ENCODE results near the gene PTPRC. TPM values are rescaled to one million over a fixed set of nuclear protein-coding genes. Genes with fewer than 3 reads are reported as not detected.

Gene PTPRC
- total RNA-seq, 4 donors from 2014 or later, result 7.0 to 40.3 (median 10.0) TPM

DNA sequence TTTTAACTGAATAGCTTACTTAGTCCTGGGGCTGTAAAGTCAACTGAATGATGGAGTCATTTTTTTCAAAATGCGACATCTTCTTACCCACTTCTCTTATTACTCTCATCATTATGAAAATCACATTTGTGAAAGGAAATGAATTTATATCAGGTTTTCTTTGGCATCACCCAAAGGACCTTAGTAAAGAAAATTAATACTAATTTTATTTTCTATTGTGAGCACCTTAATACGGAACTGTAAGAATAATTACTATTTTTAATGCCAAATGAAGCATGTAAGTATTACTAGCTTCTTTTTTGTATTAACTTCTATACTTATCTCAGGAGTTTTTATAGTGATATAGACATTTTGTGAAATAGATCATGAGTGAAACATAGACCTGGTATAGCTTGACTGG lies 30.9 kb downstream of the PTPRC start:
- Histone ChIP-seq H3K36me3 (no peaks in the 10 kb centered on the region), H3K9me3 (no peaks in the 10 kb centered on the region), H3K4me3 (no peak overlapping the region), H3K4me1 (no peaks in the 10 kb centered on the region), H3K27me3 (no peaks in the 10 kb centered on the region), H3K27ac (replicated peaks in 1 of 4) (no peak overlapping the region)
- TF ChIP-seq EP300 (IDR thresholded peaks at IDR 0.05), result no peak
- TF ChIP-seq POLR2A (IDR thresholded peaks at IDR 0.05; ENCODE audit: low read depth), result no peak
- TF ChIP-seq CTCF (IDR thresholded peaks at IDR 0.05), result no peak
- no peak for TF ChIP-seq POLR2AphosphoS5 (IDR thresholded peaks at IDR 0.05)
- WGBS, result 67% methylated on average over 2 of the region's 2 CpGs
- no peak for DNase-seq (ENCODE audit: extremely low spot score)
- intact Hi-C loops (cut with DNase I), result no loop called here

DNA sequence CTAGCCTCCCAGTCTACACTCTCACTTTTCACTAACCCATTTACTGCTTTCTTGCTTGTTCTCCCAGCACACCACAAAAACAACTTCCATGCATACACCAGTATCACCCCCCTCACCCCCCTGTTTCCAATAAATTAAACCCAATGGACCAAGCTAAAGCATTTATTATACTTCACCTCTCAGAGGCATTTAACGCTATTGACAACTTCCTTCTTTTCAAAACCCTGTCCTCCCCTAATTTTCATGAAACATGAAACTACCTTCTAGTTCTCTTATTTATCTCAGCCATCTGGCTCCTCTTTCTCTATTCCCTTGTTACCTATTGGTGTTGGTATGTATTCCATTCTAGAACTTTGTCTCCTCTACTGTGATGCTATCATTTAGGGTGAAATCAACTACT lies 32.3 kb downstream of the PTPRC start:
- Histone ChIP-seq H3K4me1 (no peaks in the 10 kb centered on the region), H3K27me3 (no peaks in the 10 kb centered on the region), H3K36me3 (no peaks in the 10 kb centered on the region), H3K9me3 (no peaks in the 10 kb centered on the region), H3K27ac (replicated peaks in 1 of 4) (no peak overlapping the region), H3K4me3 (no peak overlapping the region)
- no peak for DNase-seq (ENCODE audit: extremely low spot score)
- WGBS, result 60% methylated on average over 1 of the region's 1 CpG
- no peak for TF ChIP-seq CTCF (IDR thresholded peaks at IDR 0.05)
- intact Hi-C loops (cut with DNase I), result no loop called here

GRCh38 chr1:198672124-198672523 lies 33.3 kb downstream of the PTPRC start:
- H3K36me3 ChIP-seq, result no peaks in the 10 kb centered on the region
- no peaks in the 10 kb centered on the region for H3K9me3 ChIP-seq
- TF ChIP-seq CTCF (IDR thresholded peaks at IDR 0.05) (no peak), POLR2A (IDR thresholded peaks at IDR 0.05; ENCODE audit: low read depth) (no peak), EP300 (IDR thresholded peaks at IDR 0.05) (no peak), POLR2AphosphoS5 (IDR thresholded peaks at IDR 0.05) (no peak)
- no peak overlapping the region for H3K4me3 ChIP-seq
- intact Hi-C loops (cut with DNase I), result no loop called here
- H3K27ac ChIP-seq (replicated peaks in 1 of 4), result no peak overlapping the region
- WGBS, result 87% methylated on average over 3 of the region's 3 CpGs
- no peaks in the 10 kb centered on the region for H3K4me1 ChIP-seq
- H3K27me3 ChIP-seq, result no peaks in the 10 kb centered on the region
- no peak for DNase-seq (ENCODE audit: extremely low spot score)

GRCh38 chr1:198674009-198674408 lies 35.2 kb downstream of the PTPRC start:
- WGBS, result 87% methylated on average over 2 of the region's 2 CpGs
- Histone ChIP-seq H3K36me3 (no peaks in the 10 kb centered on the region), H3K4me3 (no peak overlapping the region), H3K9me3 (no peaks in the 10 kb centered on the region), H3K27me3 (no peaks in the 10 kb centered on the region), H3K4me1 (no peaks in the 10 kb centered on the region), H3K27ac (replicated peaks in 1 of 4) (no peak overlapping the region)
- no peak for DNase-seq (ENCODE audit: extremely low spot score)
- no peak for TF ChIP-seq POLR2AphosphoS5 (IDR thresholded peaks at IDR 0.05)
- intact Hi-C loops (cut with DNase I), result no loop called here

- intact Hi-C loops (cut with DNase I), result no loop called here
- Histone ChIP-seq H3K27me3 (no peaks in the 10 kb centered on the region), H3K4me1 (no peaks in the 10 kb centered on the region), H3K36me3 (no peaks in the 10 kb centered on the region), H3K27ac (replicated peaks in 1 of 4) (no peak overlapping the region), H3K4me3 (no peak overlapping the region), H3K9me3 (no peaks in the 10 kb centered on the region)
- no peak for DNase-seq (ENCODE audit: extremely low spot score)
- WGBS, result 31% methylated on average over 1 of the region's 1 CpG
- TF ChIP-seq POLR2AphosphoS5 (IDR thresholded peaks at IDR 0.05) (no peak), CTCF (IDR thresholded peaks at IDR 0.05) (no peak), POLR2A (IDR thresholded peaks at IDR 0.05; ENCODE audit: low read depth) (no peak)
Observed at GRCh38 chr1:198676253-198676652, 37.4 kb downstream of the PTPRC start.

Measured in esophagus muscularis mucosa (tissue), 4 donors.